Duodenal mucosa (tissue), 2 donors: ENCODE data around the gene SORBS2.

Source experiments
- H3K27ac ChIP-seq: one replicate; pipeline ENCODE4 v1.7.0; 2013; ENCODE audit warnings: low read depth, low read length
- H3K27me3 ChIP-seq, 2 donors: one replicate each; pipeline ENCODE4 v1.7.0; 2013; ENCODE audit warnings: low read length in 2 of 2, control low read depth in 1 of 2; ENCODE audit not compliant: insufficient read depth in 2 of 2, control insufficient read depth in 1 of 2
- H3K36me3 ChIP-seq, 2 donors: one replicate each; pipeline ENCODE4 v1.7.0; 2013; ENCODE audit warnings: low read length in 2 of 2, control low read depth in 1 of 2; ENCODE audit not compliant: insufficient read depth in 2 of 2, control insufficient read depth in 1 of 2
- H3K4me1 ChIP-seq, 2 donors: one replicate each; pipeline ENCODE4 v1.7.0; 2013; ENCODE audit warnings: low read length in 2 of 2, control low read depth in 1 of 2; ENCODE audit not compliant: insufficient read depth in 2 of 2, control insufficient read depth in 1 of 2
- H3K4me3 ChIP-seq, 2 donors: one replicate each; pipeline ENCODE4 v1.7.0; 2013; ENCODE audit warnings: low read length in 2 of 2, low read depth in 1 of 2
- H3K9ac ChIP-seq, 2 donors: one replicate each; pipeline ENCODE4 v1.7.0; 2013; ENCODE audit warnings: low read length in 2 of 2, low read depth in 1 of 2
- H3K9me3 ChIP-seq, 2 donors: one replicate each; pipeline ENCODE4 v1.7.0; 2013; ENCODE audit warnings: low read length in 2 of 2, control low read depth in 1 of 2; ENCODE audit not compliant: control insufficient read depth in 1 of 2

The SORBS2 gene

DNA sequence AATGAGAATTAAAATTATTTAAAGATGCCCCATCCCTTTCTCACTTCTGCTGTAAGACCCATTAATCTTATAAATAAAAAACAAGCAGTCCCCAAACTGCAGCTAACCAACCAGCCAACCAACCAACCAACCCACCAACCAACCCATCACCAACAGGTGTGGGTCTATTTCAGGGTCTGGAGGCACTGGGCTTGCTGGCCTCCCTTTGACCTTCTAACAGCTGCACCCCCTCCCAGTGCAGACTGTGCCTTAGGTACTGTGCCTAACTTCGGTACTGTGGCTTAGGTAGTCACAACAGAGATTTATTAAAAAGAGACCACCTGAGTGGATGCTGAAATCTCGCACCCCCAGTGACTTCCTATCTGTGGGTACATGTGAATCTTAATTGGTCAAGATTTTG, 128.1 kb downstream of the SORBS2 start:
- H3K27me3 ChIP-seq, result no peaks in the 10 kb centered on the region
- H3K4me3 ChIP-seq, result no peak overlapping the region
- H3K9me3 ChIP-seq, result no peaks in the 10 kb centered on the region
- no peak overlapping the region for H3K9ac ChIP-seq
- no peaks in the 10 kb centered on the region for H3K4me1 ChIP-seq
- no peak overlapping the region for H3K27ac ChIP-seq
- no peaks in the 10 kb centered on the region for H3K36me3 ChIP-seq

DNA sequence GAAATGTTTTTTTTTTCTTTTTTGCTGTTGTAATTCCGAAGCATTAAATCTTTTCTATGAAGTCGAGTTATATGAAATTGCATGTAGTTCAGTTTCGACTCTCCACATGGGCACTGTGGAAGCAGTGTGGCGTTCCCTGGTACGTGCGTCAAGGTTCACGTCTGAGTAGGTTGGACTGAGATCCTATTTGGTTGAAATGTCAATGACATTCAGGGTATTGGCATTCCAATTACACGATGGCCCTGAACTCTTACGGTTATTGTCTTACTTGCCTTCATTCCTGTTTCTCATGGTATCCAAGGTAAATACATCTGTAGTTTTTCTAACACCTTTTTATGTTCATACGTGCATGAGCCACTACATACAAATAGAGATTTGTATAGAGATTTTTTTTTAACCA, 128.8 kb downstream of the SORBS2 start:
- H3K4me1 ChIP-seq, result no peaks in the 10 kb centered on the region
- no peak overlapping the region for H3K4me3 ChIP-seq
- no peaks in the 10 kb centered on the region for H3K27me3 ChIP-seq
- H3K36me3 ChIP-seq, result no peaks in the 10 kb centered on the region
- H3K27ac ChIP-seq, result no peak overlapping the region
- no peak overlapping the region for H3K9ac ChIP-seq
- H3K9me3 ChIP-seq, result no peaks in the 10 kb centered on the region

DNA sequence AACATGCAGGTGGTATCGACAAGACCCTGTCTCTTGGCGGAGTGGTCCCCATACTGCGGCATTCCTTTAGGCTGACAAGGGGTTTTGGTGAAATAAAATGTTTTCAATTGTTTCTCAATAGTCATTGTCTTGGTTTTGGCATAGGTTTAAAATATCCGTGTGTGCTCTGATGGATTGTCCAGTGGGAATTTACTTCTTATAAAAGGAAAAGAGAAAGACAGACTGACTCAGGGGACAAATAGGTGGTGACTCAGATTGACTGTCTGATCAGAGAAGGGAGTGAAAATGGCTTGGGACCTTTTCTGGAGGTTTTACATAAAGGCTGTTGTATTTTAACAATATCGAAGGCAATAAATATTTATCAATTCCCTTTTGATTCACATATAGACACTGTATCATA, 129.8 kb downstream of the SORBS2 start:
- no peaks in the 10 kb centered on the region for H3K27me3 ChIP-seq
- no peak overlapping the region for H3K27ac ChIP-seq
- no peaks in the 10 kb centered on the region for H3K9me3 ChIP-seq
- H3K9ac ChIP-seq, result no peak overlapping the region
- no peaks in the 10 kb centered on the region for H3K4me1 ChIP-seq
- H3K4me3 ChIP-seq, result no peak overlapping the region
- H3K36me3 ChIP-seq, result no peaks in the 10 kb centered on the region

DNA sequence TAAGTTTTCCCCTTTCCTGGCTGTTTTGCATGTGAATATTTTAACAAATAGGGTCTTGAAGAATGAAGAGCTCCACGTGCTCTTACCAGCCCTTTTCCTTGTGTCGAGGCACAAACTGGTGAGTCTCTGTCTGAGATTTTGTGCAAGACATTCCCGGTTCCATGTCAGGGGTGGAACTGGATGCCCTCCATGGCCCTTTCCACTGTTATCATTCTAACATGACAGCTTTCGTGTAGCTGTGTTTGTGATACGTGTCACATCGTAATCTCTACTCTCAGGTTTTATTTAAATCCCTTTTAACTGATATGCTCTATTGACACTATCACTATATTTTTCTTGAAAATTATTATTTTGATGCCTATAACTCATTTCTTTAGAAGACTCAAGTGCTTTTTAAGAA, 130.4 kb downstream of the SORBS2 start:
- Histone ChIP-seq H3K36me3 (no peaks in the 10 kb centered on the region), H3K27me3 (no peaks in the 10 kb centered on the region), H3K4me1 (no peaks in the 10 kb centered on the region), H3K9me3 (no peaks in the 10 kb centered on the region), H3K27ac (no peak overlapping the region), H3K4me3 (no peak overlapping the region), H3K9ac (no peak overlapping the region)

DNA sequence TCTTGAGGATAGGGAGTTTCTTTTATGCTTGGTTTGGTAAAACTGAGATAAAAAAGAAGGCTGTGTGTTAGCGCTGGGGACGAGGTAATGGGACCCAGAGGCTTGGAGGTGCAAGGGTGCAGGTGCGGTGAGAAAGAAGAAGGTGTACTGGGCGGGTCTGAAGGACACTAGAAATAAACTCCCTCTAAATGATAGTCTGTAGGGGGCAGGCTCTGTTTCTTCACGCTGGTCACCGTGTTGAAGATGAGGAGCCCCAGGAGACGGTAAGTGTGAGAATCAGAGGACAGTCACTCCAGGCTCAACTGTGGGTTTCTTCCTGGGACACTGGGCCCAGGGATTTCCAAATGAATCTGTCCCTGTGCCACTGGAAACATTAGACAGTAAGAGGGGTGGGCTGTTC, 131.4 kb downstream of the SORBS2 start:
- Histone ChIP-seq H3K27ac (no peak overlapping the region), H3K36me3 (no peaks in the 10 kb centered on the region)

DNA sequence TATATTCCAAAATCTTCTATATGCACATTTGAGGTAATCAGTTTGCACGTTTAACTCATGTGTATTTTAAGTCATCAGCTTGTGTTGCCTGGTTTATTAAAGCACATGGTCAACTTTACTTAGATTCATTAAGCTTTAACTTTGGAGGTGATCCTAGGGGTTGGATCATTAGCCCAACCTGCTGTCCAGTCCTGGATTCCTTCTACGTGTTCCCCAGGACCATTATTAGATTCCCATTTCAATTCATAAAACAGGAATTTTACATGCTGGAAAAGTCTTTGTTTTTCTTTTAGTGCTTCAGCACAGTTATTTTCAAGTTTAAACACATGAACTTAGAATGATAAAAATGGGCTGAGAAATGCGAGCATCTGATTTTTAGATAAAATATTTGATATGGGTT, 132.5 kb downstream of the SORBS2 start:
- Histone ChIP-seq H3K27ac (no peak overlapping the region), H3K4me1 (no peaks in the 10 kb centered on the region), H3K4me3 (no peak overlapping the region), H3K36me3 (no peaks in the 10 kb centered on the region), H3K9ac (no peak overlapping the region), H3K27me3 (no peaks in the 10 kb centered on the region), H3K9me3 (no peaks in the 10 kb centered on the region)

More for the DNA sequence above, 131.4 kb downstream of the SORBS2 start:
- no peak overlapping the region for H3K9ac ChIP-seq
- H3K4me3 ChIP-seq, result no peak overlapping the region
- no peaks in the 10 kb centered on the region for H3K4me1 ChIP-seq
- no peaks in the 10 kb centered on the region for H3K27me3 ChIP-seq
- no peaks in the 10 kb centered on the region for H3K9me3 ChIP-seq

DNA sequence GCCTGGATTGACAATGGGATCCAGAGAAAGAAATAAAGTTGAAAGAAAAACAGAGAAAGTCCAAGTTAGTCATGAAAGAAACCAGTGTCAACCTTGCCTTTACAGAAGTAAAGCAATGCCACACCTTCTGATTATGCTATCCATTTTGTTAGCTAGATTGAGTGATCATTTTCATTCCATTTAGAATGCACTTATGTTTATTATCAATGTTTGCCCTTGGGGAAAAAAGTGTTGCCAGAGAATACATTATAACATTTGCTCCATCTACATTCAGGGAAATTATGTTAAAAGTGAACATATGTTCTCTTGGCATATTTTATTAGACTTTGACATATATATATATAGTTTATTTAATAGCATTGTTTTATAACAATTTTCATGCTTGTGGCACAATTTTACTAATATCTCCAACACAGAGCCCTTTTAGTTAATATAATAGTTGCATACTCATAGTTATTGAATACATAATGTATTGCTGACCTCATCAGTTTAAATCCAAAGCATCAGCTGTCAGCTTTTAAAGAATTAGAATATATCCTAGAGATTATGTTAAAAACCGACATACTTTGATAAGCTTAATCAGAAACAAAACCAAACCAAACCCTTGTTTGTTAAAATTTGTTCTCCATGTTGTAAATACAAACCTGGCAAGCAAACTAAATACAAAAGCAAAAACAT, 134.2 kb downstream of the SORBS2 start:
- no peak overlapping the region for H3K27ac ChIP-seq
- H3K27me3 ChIP-seq, result no peaks in the 10 kb centered on the region
- no peak overlapping the region for H3K9ac ChIP-seq
- no peaks in the 10 kb centered on the region for H3K4me1 ChIP-seq
- no peaks in the 10 kb centered on the region for H3K36me3 ChIP-seq
- H3K9me3 ChIP-seq, result no peaks in the 10 kb centered on the region
- no peak overlapping the region for H3K4me3 ChIP-seq

DNA sequence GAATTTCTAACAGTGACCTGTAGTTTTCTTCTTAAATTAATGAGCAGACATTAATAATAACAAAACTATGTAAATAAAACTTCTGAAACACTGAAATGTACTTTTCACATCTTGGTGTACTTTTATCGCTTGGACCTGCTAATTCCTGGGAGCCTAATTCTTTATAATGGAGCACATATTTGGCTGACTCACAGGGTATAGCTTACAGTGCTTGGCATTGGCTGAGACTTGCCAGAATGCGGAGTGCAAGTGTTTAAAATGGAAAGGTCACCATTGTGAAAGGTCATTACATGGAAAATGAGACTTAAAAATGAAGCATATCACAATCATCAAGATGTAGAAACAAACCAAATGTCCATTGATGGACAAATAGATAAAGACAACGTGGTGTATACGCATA, 139.4 kb downstream of the SORBS2 start:
- Histone ChIP-seq H3K9ac (no peak overlapping the region), H3K4me1 (no peaks in the 10 kb centered on the region), H3K27me3 (no peaks in the 10 kb centered on the region), H3K27ac (no peak overlapping the region), H3K36me3 (no peaks in the 10 kb centered on the region), H3K4me3 (no peak overlapping the region), H3K9me3 (no peaks in the 10 kb centered on the region)

DNA sequence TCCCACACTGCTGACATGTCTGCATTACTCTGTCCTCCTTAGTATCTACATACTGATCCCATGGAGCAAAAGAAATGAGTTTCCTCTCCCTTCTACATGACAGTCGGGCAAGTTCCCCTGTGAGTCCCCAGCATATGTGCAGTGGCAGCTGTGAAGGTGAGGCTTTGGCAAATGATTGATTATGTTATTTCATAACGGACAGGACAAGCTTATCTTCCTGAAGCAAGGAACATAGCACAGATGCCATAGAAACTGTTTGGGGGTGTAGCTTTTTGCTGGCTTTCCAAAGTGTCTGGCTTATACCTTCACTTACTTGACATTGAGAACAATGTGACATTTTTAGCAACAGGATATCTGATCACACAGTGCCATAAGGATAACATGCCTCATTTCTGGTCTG, 139.8 kb downstream of the SORBS2 start:
- no peaks in the 10 kb centered on the region for H3K36me3 ChIP-seq
- H3K4me1 ChIP-seq, result no peaks in the 10 kb centered on the region
- H3K27ac ChIP-seq, result no peak overlapping the region
- no peaks in the 10 kb centered on the region for H3K9me3 ChIP-seq
- H3K4me3 ChIP-seq, result no peak overlapping the region
- H3K9ac ChIP-seq, result no peak overlapping the region
- no peaks in the 10 kb centered on the region for H3K27me3 ChIP-seq

DNA sequence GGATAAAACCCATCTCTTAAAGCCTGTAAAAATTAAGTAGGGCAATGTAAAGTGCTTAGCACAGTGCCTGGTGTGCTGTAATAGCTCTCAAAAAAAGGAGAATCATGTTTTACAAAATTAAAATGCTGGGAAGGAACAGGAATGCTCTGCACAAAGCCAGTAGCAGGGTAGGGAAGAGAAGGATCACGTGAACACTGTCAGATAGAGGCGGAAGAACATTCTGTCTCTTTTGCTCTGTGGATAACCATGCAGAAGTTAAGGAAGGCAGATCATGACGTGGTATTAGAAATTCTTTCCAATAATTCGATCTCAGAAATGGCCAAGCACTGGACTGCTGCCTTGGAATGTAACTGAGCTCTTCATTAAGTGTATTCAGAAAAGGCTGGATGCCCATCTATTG, 140.5 kb downstream of the SORBS2 start:
- Histone ChIP-seq H3K36me3 (no peaks in the 10 kb centered on the region), H3K27me3 (no peaks in the 10 kb centered on the region), H3K9me3 (no peaks in the 10 kb centered on the region), H3K4me1 (no peaks in the 10 kb centered on the region), H3K27ac (no peak overlapping the region), H3K4me3 (no peak overlapping the region), H3K9ac (no peak overlapping the region)

DNA sequence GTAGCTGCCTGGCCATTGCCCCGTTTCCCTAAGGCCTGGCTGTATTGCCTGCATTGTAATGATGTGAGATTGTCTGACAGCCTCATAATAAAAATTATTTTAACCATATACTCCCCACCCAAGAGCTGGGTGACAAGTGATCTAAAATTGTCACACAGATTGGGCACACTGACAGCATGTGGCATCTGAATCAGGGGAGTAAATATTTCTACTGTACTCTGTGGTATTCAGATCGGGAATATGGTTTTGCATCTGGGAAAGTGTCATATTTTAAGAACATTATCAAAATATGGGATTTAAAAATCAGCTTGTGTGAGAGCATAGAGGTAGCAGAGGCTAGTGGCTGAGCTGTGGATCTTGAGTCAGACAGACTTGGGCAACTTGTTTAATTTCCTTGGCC, 140.9 kb downstream of the SORBS2 start:
- no peaks in the 10 kb centered on the region for H3K9me3 ChIP-seq

More for the DNA sequence above, 140.9 kb downstream of the SORBS2 start:
- H3K9ac ChIP-seq, result no peak overlapping the region
- H3K27ac ChIP-seq, result no peak overlapping the region
- no peak overlapping the region for H3K4me3 ChIP-seq
- no peaks in the 10 kb centered on the region for H3K27me3 ChIP-seq
- H3K4me1 ChIP-seq, result no peaks in the 10 kb centered on the region
- H3K36me3 ChIP-seq, result no peaks in the 10 kb centered on the region
